GM18498 (cell line): Measurements from ENCODE around the gene PCDHB2.
"Not testable (repeated sequence)": the region's sequence is repeated elsewhere in the genome, so short reads cannot be mapped to it uniquely, and the experiment has no call there.

ENCODE experiments used
- ATAC-seq: cut with Tn5 transposase; IDR thresholded peaks from one replicate; pipeline ENCODE4 v1.9.1; 2021; ENCODE audit warnings: mild to moderate bottlenecking, moderate library complexity; ENCODE audit not compliant: unreplicated experiment

PCDHB2 gene

DNA sequence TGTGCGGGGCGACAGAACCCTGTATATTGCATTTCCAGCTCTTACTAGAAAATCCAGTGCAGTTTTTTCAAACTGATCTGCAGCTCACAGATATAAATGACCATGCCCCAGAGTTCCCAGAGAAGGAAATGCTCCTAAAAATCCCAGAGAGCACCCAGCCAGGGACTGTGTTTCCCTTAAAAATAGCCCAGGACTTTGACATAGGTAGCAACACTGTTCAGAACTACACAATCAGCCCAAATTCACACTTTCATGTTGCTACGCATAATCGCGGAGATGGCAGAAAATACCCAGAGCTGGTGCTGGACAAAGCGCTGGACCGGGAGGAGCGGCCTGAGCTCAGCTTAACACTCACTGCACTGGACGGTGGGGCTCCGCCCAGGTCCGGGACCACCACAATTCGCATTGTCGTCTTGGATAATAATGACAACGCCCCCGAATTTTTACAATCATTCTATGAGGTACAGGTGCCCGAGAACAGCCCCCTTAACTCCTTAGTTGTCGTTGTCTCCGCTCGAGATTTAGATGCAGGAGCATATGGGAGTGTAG, 41.4 kb downstream of the PCDHB2 start:
- ATAC-seq: no peak

DNA sequence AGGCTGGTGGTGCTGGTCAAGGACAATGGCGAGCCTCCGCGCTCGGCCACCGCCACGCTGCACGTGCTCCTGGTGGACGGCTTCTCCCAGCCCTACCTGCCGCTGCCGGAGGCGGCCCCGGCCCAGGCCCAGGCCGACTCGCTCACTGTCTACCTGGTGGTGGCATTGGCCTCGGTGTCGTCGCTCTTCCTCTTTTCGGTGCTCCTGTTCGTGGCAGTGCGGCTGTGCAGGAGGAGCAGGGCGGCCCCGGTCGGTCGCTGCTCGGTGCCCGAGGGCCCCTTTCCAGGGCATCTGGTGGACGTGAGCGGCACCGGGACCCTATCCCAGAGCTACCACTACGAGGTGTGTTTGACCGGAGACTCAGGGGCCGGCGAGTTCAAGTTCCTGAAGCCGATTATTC, 42.9 kb downstream of the PCDHB2 start:
- not testable (repeated sequence) for ATAC-seq
